Endothelial cell of hepatic sinusoid (primary cell): ENCODE data around the gene ORM2.

ENCODE experiments used
- in situ Hi-C: cut with HindIII; loops from 2 replicates; pipeline ENCODE4 v1.10.0; 2017; ENCODE audit warnings: low sequenced_read_pairs

The ORM2 gene

GRCh38 chr9:114291886-114292590 is 37.6 kb upstream of the ORM2 start:
- in situ Hi-C loops: loop anchor here (5.0 kb wide), 1 partner anchor 75 kb away; no protein-coding TSS in a partner anchor

GRCh38 chr9:114294664-114295063 is 35.0 kb upstream of the ORM2 start:
- in situ Hi-C loops: loop anchor here (5.0 kb wide), 1 partner anchor 77 kb away; no protein-coding TSS in a partner anchor

GRCh38 chr9:114296338-114296737 is 33.3 kb upstream of the ORM2 start:
- in situ Hi-C loops: no loop called here

GRCh38 chr9:114299286-114300152 is 30.1 kb upstream of the ORM2 start:
- in situ Hi-C loops: no loop called here

DNA sequence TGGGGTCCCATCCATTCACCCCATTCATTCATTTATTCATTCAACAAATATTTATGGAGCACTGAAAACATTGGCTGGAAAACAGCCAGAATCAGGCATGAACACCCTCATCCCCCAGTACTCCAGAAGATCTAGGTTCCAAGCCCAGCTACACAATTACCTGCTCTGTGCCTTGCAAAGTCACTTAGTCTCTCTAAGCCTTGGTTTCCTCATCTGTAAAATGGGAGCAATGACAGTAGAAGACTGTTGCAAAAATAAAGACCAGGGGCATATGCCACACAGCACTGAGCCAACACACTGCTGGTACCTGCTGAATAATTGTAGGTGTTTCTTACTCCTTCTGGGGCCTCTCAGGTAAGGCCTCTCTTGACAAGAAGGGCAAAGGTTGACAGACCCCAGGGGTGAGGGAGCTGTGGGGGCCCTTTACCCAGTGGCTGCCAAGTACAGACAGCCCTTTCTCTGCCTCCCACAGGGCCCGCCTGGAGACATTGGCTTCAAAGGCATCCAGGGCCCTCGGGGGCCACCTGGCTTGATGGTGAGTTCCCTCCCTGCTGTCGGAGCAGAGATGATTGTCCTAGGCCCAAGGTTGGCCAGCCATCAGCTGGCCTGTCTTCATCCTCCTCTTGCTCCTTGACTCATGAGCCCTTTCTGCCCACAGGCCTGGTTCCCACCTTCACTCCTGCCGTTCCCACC is 29.4 kb upstream of the ORM2 start:
- in situ Hi-C loops: no loop called here

DNA sequence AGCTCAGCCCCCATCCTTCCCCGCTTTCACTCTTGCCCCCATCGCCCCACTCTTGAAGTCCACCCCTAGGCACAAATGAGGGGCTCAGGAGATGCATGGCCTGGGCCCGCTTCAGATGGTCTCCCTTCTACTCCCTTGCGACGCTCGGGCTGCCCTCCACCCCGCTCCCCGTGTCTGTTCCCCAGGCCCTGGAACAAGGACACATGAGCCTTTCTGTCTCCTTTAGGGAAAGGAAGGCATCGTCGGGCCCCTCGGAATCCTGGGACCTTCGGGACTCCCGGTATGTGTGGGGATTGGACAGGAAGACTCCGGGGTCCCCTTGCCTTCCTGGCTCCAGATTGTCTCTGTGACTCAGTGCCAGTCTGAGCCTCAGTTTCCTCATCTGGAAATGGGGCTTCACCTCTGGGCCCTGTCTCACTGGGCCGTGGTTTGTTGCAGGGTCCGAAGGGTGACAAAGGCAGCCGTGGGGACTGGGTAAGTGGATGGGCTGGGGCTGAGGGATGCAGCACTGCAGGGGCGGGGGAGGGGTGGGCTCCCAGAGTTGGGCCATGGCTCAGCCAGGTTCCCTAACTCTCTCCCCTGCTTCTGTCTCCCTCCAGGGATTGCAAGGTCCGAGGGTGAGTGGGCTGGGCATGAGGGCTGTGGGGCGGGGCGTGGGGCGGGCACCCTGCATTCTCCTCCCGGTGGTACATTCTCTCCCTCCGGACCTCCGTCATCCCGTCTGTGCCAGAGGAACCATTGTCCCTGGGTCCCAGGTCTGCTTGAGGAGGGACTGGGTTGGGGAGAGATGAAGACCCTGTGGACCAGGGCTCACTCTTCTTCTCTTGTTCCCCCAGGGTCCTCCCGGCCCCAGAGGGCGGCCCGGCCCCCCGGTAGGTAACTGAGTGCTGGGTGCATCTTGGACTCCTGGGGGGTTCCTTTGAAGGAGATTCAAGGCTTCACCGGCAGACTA is 28.5 kb upstream of the ORM2 start:
- in situ Hi-C loops: no loop called here

- in situ Hi-C loops: no loop called here
Observed at GRCh38 chr9:114301798-114302565, 27.7 kb upstream of the ORM2 start.

- in situ Hi-C loops: no loop called here
Observed at GRCh38 chr9:114302727-114303126, 26.9 kb upstream of the ORM2 start.

GRCh38 chr9:114303571-114303970 is 26.1 kb upstream of the ORM2 start:
- in situ Hi-C loops: no loop called here

- in situ Hi-C loops: no loop called here
Observed at GRCh38 chr9:114303977-114304376, 25.7 kb upstream of the ORM2 start.

DNA sequence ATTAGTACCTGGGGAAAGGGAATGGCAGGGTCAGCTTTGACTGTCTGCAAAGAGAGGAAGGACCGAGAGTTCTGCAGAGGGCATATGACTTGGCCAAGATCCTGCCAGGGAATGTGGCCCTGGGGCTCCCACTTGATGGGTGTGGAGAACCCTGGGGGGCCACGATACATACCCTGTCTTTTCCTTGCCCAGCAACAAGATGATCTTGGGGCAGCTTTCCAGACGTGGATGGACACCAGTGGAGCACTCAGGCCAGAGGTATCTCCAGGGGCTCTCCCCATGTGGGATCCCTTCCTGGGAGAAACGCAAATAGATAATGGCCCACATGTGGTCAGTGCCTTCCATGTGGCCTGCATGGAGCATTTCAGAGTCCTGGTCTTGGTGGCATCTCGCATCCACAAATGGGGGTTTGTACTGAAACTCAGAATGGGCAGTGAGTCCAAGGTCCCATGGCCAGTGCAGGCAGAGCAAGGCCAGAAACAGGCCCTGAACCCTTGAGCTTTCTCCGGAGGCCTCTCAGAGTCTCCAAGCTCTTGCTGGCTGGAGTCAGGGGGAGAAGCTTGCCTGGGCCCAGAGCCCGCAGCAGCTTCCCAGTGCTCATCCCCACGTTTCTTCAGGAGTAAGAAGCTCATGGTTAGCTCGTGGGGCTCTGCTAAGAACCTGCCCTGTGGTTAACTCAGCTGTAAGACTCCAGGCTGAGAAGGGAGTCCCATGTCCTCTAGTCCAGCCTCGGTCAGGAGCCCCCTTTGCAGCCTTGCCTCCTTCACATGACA is 25.1 kb upstream of the ORM2 start:
- in situ Hi-C loops: no loop called here

- in situ Hi-C loops: no loop called here
Observed at GRCh38 chr9:114307899-114308267, 21.8 kb upstream of the ORM2 start.

GRCh38 chr9:114308361-114308950 is 21.2 kb upstream of the ORM2 start:
- in situ Hi-C loops: no loop called here

DNA sequence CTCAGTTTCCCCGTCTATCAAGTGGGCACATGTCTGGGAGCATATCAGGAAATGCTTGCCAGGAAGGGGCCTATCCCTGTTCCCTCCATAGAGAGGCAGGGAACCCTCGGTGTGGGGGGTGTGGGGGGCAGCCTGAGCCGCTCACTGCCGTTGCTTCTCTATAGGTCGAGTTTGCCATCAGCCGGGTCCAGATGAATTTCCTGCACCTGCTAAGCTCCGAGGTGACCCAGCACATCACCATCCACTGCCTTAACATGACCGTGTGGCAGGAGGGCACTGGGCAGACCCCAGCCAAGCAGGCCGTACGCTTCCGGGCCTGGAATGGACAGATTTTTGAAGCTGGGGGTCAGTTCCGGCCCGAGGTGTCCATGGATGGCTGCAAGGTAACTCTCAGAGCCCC is 20.6 kb upstream of the ORM2 start:
- in situ Hi-C loops: no loop called here

- in situ Hi-C loops: no loop called here
Observed at GRCh38 chr9:114310471-114311450, 18.9 kb upstream of the ORM2 start.

- in situ Hi-C loops: no loop called here
Observed at GRCh38 chr9:114311571-114312512, 17.8 kb upstream of the ORM2 start.
